WTC11 (cell line): ENCODE data around the gene ITPR2.

Experiments
- NFYB ChIP-seq: sonication (generic); formaldehyde crosslinking; conservative IDR thresholded peaks from 2 replicates; pipeline ENCODE4 v1.8.0; 2022; ENCODE audit warnings: low read depth, missing genetic modification reagents
- TF ChIP-seq, protein P1 (sequence below): fragments of 200-600 bp; IDR thresholded peaks from 2 replicates; pipeline ENCODE4 v1.8.0; 2022; ENCODE audit warnings: antibody characterized with exemption
- TF ChIP-seq, protein P2 (sequence below): sonication (generic); formaldehyde crosslinking; IDR thresholded peaks from 2 replicates; pipeline ENCODE4 v1.8.0; 2022; ENCODE audit warnings: missing genetic modification reagents
- TF ChIP-seq, protein P3 (sequence below): sonication (generic); formaldehyde crosslinking; IDR thresholded peaks from 2 replicates; pipeline ENCODE4 v1.8.1; 2022; ENCODE audit warnings: low read depth, mild to moderate bottlenecking, moderate library complexity, missing genetic modification reagents, borderline replicate concordance

DNA sequence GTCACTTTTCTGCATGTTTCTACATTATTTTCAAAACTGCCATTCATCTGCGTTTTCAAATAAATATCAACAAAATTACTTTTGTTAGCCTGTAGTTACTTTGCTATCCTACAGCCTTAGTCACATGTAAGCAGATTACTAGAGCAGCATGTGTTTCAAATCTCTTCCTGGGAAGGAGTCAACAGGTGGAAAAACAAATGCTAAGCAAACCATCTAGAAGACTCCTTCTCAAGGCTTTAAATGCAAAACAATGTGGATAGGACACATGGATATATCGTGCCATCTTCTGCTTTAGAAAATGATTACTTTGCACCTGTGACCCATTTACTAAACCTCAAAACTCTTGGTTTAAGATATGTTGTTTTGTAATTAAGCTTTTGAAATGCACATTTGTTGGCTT is 528.7 kb downstream of the ITPR2 start:
- TF ChIP-seq, protein P1, sequence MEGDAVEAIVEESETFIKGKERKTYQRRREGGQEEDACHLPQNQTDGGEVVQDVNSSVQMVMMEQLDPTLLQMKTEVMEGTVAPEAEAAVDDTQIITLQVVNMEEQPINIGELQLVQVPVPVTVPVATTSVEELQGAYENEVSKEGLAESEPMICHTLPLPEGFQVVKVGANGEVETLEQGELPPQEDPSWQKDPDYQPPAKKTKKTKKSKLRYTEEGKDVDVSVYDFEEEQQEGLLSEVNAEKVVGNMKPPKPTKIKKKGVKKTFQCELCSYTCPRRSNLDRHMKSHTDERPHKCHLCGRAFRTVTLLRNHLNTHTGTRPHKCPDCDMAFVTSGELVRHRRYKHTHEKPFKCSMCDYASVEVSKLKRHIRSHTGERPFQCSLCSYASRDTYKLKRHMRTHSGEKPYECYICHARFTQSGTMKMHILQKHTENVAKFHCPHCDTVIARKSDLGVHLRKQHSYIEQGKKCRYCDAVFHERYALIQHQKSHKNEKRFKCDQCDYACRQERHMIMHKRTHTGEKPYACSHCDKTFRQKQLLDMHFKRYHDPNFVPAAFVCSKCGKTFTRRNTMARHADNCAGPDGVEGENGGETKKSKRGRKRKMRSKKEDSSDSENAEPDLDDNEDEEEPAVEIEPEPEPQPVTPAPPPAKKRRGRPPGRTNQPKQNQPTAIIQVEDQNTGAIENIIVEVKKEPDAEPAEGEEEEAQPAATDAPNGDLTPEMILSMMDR: no peak
- TF ChIP-seq, protein P2, sequence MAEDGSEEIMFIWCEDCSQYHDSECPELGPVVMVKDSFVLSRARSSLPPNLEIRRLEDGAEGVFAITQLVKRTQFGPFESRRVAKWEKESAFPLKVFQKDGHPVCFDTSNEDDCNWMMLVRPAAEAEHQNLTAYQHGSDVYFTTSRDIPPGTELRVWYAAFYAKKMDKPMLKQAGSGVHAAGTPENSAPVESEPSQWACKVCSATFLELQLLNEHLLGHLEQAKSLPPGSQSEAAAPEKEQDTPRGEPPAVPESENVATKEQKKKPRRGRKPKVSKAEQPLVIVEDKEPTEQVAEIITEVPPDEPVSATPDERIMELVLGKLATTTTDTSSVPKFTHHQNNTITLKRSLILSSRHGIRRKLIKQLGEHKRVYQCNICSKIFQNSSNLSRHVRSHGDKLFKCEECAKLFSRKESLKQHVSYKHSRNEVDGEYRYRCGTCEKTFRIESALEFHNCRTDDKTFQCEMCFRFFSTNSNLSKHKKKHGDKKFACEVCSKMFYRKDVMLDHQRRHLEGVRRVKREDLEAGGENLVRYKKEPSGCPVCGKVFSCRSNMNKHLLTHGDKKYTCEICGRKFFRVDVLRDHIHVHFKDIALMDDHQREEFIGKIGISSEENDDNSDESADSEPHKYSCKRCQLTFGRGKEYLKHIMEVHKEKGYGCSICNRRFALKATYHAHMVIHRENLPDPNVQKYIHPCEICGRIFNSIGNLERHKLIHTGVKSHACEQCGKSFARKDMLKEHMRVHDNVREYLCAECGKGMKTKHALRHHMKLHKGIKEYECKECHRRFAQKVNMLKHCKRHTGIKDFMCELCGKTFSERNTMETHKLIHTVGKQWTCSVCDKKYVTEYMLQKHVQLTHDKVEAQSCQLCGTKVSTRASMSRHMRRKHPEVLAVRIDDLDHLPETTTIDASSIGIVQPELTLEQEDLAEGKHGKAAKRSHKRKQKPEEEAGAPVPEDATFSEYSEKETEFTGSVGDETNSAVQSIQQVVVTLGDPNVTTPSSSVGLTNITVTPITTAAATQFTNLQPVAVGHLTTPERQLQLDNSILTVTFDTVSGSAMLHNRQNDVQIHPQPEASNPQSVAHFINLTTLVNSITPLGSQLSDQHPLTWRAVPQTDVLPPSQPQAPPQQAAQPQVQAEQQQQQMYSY (CRISPR knock-in tag): no peak
- TF ChIP-seq, protein P3, sequence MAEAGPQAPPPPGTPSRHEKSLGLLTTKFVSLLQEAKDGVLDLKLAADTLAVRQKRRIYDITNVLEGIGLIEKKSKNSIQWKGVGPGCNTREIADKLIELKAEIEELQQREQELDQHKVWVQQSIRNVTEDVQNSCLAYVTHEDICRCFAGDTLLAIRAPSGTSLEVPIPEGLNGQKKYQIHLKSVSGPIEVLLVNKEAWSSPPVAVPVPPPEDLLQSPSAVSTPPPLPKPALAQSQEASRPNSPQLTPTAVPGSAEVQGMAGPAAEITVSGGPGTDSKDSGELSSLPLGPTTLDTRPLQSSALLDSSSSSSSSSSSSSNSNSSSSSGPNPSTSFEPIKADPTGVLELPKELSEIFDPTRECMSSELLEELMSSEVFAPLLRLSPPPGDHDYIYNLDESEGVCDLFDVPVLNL: no peak
- no peak for TF ChIP-seq NFYB (CRISPR knock-in tag)
